Measurements from ENCODE around the gene S100G. TPM values are rescaled to one million over a fixed set of nuclear protein-coding genes. Genes with fewer than 3 reads are reported as not detected.

S100G gene
- polyA plus RNA-seq, 1 donor = not detected

Other genes with a start within 250 kb of the S100G start
- gene CTPS2, start 62.5 kb downstream of the S100G start, polyA plus RNA-seq (ENCODE audit: insufficient read length) = 52.2 TPM
- 33.6 TPM for gene SYAP1, start 69.5 kb downstream of the S100G start, polyA plus RNA-seq (ENCODE audit: insufficient read length)
- gene TXLNG, start 136.3 kb downstream of the S100G start, polyA plus RNA-seq (ENCODE audit: insufficient read length) = 19.4 TPM
- gene RBBP7, start 220.2 kb downstream of the S100G start, polyA plus RNA-seq (ENCODE audit: insufficient read length) = 265 TPM